ENCODE results near the gene C20orf144.

Gene C20orf144

GRCh38 chr20:33647603-33648395, 14.3 kb upstream of the C20orf144 start:
- Histone ChIP-seq H2AFZ (ENCODE audit: low read length) (no peak overlapping the region), H3K27ac (ENCODE audit: low read length) (peak overlapping the region; percentile 65; the same call in 1 of the 2 replicates), H3K9ac (ENCODE audit: low read length) (no peak overlapping the region; the same call in 1 of the 2 replicates), H3F3A (ENCODE audit: insufficient read depth, low read length) (peaks cover 24% of the 10 kb centered on the region), H3K79me2 (ENCODE audit: low read length) (no peaks in the 10 kb centered on the region), H3K9me3 (replicated peaks; ENCODE audit: insufficient read depth, low read length) (no peaks in the 10 kb centered on the region), H4K20me1 (ENCODE audit: insufficient read depth, low read length) (no peaks in the 10 kb centered on the region), H3K9me2 (replicated peaks; ENCODE audit: insufficient read depth, low read length) (no peaks in the 10 kb centered on the region), H3K27me3 (replicated peaks; ENCODE audit: insufficient read depth, low read length) (no peaks in the 10 kb centered on the region), H3K4me2 (ENCODE audit: low read depth, low read length) (peak overlapping the region; percentile 54), H3K4me1 (ENCODE audit: low read length) (peaks cover 24% of the 10 kb centered on the region), H3K36me3 (replicated peaks; ENCODE audit: insufficient read depth, low read length) (no peaks in the 10 kb centered on the region; the same call in 1 of the 2 replicates), H3K4me3 (ENCODE audit: low read length) (no peak overlapping the region)
- TF ChIP-seq EZH2 (optimal IDR thresholded peaks at IDR 0.05; ENCODE audit: low read depth, low read length) (no peak), CTCF (IDR thresholded peaks at IDR 0.05; ENCODE audit: low read length) (0 out of 2 replicates have a peak, but pooled peaks have one; percentile 13)
- DNase-seq: peak; percentile 86

- peaks cover 24% of the 10 kb centered on the region for H3F3A ChIP-seq (ENCODE audit: insufficient read depth, low read length)
- DNase-seq: no peak
- no peak overlapping the region for H3K9ac ChIP-seq (ENCODE audit: low read length)
- H3K79me2 ChIP-seq (ENCODE audit: low read length): no peaks in the 10 kb centered on the region
- H3K9me3 ChIP-seq (replicated peaks; ENCODE audit: insufficient read depth, low read length): no peaks in the 10 kb centered on the region
- TF ChIP-seq CTCF (IDR thresholded peaks at IDR 0.05; ENCODE audit: low read length): no peak
- TF ChIP-seq EZH2 (optimal IDR thresholded peaks at IDR 0.05; ENCODE audit: low read depth, low read length): no peak
- no peak for TF ChIP-seq EZH2phosphoT487 (IDR thresholded peaks at IDR 0.05; ENCODE audit: low read length)
- H3K4me3 ChIP-seq (ENCODE audit: low read length): no peak overlapping the region
- H3K4me2 ChIP-seq (ENCODE audit: low read depth, low read length): peak overlapping the region; percentile 54; the same call in 1 of the 2 replicates
- H3K36me3 ChIP-seq (replicated peaks; ENCODE audit: insufficient read depth, low read length): no peaks in the 10 kb centered on the region; the same call in 1 of the 2 replicates
- no peaks in the 10 kb centered on the region for H3K9me2 ChIP-seq (replicated peaks; ENCODE audit: insufficient read depth, low read length)
- H2AFZ ChIP-seq (ENCODE audit: low read length): no peak overlapping the region
- peaks cover 24% of the 10 kb centered on the region for H3K4me1 ChIP-seq (ENCODE audit: low read length)
- H4K20me1 ChIP-seq (ENCODE audit: insufficient read depth, low read length): no peaks in the 10 kb centered on the region
- peak overlapping the region; percentile 65; the same call in 1 of the 2 replicates for H3K27ac ChIP-seq (ENCODE audit: low read length)
- no peaks in the 10 kb centered on the region for H3K27me3 ChIP-seq (replicated peaks; ENCODE audit: insufficient read depth, low read length)
Measured at GRCh38 chr20:33648396-33649004, 13.6 kb upstream of the C20orf144 start.

- Histone ChIP-seq H4K20me1 (ENCODE audit: insufficient read depth, low read length) (no peaks in the 10 kb centered on the region), H3K27ac (ENCODE audit: low read length) (no peak overlapping the region), H3K4me1 (ENCODE audit: low read length) (peaks cover 25% of the 10 kb centered on the region), H2AFZ (ENCODE audit: low read length) (no peak overlapping the region), H3K9me3 (replicated peaks; ENCODE audit: insufficient read depth, low read length) (no peaks in the 10 kb centered on the region), H3K36me3 (replicated peaks; ENCODE audit: insufficient read depth, low read length) (no peaks in the 10 kb centered on the region; the same call in 1 of the 2 replicates), H3K4me2 (ENCODE audit: low read depth, low read length) (no peak overlapping the region), H3K9ac (ENCODE audit: low read length) (no peak overlapping the region), H3K4me3 (ENCODE audit: low read length) (no peak overlapping the region), H3K79me2 (ENCODE audit: low read length) (no peaks in the 10 kb centered on the region), H3K27me3 (replicated peaks; ENCODE audit: insufficient read depth, low read length) (no peaks in the 10 kb centered on the region), H3K9me2 (replicated peaks; ENCODE audit: insufficient read depth, low read length) (no peaks in the 10 kb centered on the region), H3F3A (ENCODE audit: insufficient read depth, low read length) (peaks cover 24% of the 10 kb centered on the region)
- DNase-seq: no peak
- no peak for TF ChIP-seq EZH2 (optimal IDR thresholded peaks at IDR 0.05; ENCODE audit: low read depth, low read length)
- TF ChIP-seq EZH2phosphoT487 (IDR thresholded peaks at IDR 0.05; ENCODE audit: low read length): no peak
- TF ChIP-seq CTCF (IDR thresholded peaks at IDR 0.05; ENCODE audit: low read length): no peak
Measured at GRCh38 chr20:33649201-33649681, 12.9 kb upstream of the C20orf144 start.
